HG02981 (cell line): ENCODE measurements around the gene TUBA1C.

ENCODE experiments used
- ATAC-seq: cut with Tn5 transposase; IDR thresholded peaks from one replicate; pipeline ENCODE4 v1.9.1; 2021; ENCODE audit warnings: mild to moderate bottlenecking, moderate library complexity; ENCODE audit not compliant: unreplicated experiment

The TUBA1C gene

DNA sequence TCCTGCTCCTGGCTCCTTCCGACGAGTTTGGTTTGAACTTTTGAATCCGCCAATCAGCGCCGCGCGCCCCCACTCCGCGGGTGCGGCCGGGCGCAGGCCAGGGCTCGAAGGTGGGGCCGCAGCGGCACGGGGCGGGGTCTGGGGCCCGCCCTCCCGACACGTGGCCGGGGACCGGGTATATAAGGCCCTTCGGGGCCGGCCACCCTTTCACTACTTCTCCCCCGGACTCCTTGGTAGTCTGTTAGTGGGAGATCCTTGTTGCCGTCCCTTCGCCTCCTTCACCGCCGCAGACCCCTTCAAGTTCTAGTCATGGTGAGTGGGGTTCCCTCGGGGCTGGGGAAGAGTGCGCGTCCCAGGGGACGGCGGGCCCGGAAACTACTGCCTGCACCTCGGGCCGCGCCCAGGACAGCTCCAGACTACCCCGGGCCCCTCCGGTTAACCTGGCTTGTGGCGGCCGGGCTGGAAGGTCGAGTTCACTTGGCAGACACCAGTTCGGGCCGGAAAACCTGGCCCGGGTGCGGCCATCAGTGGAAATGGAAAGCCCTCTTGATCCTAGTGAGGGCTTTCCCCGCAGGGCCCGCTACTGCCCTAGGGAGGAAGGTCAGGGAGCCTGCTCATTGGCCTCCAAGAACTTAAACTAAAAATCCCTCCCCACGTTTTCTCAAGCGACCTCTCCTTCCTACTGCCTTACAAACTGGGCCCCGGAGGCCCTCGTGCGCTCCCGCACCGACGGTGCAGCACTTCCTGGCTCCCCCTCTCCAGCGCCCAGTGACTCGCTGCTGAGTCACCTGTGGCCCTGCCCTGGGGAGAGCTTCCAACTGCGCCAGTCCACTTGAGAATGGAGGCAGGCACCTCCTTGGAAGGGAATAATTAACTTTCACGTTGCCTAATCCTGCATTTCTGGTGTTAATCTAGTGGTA is at the start of gene TUBA1C:
TUBA1C (plus strand) TSS at position 210 of the 920 bp plus-strand sequence; CDS start at position 310, 100 bp downstream.
- ATAC-seq, result peak; percentile 81

DNA sequence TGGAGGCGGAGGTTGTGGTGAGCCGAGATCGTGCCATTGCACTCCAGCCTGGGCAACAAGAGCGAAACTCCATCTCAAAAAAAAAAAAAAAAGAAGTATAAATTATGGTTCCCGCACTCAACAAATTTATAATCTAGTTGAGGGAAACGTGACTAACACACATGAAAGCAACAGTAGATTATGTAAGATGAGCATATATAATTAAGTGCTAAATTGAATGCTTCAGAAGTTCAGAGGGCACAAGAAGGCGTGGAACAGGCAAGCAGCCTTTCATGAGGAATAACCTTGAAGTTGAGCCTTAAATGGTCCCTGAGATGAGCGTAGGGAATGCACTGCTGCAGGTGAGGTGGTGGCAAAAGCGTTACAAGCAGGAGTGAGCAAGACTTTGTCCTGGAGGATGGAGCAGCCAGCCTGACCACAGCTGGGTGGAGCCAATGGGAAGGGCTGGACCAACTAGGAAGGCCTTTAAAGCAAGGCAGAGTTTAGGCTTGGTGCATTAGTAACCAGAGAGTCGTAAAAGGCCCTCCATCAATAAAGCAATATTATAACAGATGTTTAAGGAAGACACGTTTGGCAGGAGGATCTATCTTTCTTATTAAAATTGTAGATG is 45.4 kb upstream of the TUBA1C start:
- ATAC-seq, result no peak

DNA sequence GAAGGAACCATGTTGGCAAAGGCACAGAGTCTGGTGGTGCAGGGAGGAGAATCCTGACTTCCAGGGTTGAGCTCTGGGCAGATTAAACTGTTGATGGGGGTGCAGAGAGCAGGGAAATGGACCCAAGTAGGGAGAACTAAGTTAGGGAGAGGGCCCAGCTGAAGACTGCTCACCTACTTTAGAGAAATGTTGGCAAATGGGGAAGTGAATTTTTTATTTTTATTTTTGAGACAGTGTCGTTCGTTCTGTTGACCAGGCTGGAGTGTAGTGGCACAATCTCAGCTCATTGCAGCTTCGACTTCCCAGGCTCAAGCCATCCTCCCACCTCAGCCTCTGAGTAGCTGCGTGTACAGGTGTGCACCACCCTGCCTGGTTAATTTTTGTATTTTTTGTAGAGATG is 43.9 kb upstream of the TUBA1C start:
- no peak for ATAC-seq

DNA sequence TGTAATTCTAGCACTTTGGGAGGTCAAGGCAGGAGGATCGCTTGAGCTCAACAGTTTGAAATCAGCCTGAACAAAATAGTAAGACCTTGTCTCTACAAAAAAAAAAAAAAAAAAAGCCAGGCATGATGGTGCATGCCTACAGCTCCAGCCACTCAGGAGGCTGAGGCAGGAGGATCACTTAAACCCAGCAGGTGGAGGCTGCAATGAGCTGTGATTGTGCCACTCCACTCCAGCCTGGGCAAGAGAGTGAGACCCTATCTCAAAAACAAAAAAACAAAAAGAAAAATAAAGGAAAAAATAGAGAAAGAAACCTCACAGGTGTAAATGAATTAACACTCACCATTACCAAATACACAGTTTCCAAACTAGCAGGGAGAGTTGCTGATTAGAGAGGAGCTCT is 41.8 kb upstream of the TUBA1C start:
- ATAC-seq, result no peak

DNA sequence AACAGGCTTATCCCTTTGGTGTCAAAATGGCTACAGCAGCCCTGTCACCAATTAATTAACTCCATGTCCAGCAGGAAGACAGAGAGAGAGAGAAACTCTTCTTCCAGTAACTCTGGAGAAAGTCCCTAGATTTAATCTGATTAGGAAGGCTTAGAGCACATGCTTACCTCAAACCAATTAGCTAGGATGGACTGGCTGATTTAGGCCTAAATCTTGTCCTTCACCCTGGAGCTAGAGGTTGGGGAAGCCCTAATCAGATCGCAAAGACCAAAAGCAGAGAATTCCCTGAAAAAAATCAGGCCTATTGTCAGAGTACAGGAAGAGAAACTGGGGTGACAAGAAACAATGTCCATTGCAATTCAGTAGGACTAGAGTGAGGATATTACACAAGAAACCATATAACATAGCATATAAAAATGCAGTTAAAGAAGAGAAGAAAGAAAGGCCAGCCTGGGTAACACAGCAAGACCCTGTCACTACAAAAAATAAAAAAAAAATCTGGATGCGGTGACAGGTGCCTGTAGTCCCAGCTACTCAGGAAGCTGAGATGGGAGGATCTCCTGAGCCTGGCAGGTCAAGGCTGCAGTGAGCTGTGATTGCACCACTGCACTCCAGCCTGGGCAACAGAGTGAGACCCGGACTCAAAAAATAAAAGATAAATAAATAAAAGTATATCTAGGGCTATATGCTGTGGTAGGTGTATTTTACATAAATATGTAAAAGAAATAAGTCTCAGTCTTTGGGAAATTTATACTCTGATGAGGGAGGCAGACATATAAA is 41.1 kb upstream of the TUBA1C start:
- no peak for ATAC-seq

DNA sequence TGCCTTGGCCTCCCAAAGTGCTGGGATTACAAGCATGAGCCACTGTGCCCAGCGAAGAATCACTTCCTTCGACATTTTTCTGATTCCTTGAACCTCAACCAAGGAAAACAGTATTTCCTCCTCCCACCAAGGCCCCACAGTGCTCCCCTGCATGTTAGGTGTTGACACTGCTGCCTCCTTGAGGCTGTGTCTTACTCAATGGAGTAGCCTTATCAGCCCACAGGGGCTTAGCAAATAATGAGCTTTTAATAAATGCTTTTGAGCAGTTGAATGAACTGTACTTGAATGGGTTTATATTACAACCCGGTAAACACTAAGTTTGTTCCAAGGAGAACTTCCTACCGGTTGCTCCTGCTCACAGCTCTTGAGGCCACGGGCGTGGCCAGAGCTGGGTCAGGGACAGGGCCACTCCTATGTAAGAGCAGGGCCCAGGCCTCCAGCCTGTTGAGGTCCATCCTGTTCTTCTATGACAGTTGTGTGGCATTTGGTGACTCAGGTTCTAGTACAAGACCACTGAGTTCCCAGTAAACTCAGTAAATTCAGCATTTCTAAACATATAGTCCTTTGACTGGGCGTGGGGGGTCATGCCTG is 39.2 kb upstream of the TUBA1C start:
- no peak for ATAC-seq

DNA sequence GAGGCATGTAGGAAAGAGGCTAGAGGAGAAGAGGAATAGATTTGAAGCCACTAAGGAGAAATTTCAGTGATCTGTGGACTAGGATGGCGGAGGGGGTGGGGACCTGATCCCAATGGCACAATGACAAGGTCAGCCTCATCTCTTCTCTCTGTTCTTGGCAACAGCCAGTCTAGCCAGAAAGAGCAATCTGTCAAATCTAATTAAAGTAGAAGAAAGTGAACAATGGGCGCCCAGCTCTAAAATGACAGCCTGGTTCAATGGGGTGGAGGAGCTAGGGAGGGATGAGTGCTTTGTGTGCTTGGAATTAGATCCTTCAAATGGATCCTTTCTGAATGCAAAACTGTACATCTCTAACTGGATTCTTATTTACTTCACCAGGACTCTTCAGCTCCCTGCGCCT is 37.2 kb upstream of the TUBA1C start:
- no peak for ATAC-seq

DNA sequence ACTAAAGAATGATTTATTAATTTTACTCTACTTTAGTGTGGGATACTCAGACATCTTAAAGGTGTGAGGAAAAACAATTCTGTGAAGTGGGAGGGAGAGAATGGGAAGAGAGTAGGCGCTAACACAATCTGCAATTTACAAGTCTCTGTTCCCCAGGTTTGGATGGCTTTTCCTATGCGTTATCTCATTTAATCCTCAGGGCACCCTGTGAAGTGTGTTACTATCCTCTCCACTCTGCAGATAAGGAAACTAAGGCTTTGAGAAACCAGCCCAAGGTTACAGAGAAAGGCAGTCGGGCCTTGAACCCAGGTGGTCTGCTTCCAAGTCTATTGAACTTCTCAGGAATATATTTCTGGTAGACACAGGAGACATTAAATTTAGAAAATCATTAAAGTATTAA is 36.2 kb upstream of the TUBA1C start:
- no peak for ATAC-seq

DNA sequence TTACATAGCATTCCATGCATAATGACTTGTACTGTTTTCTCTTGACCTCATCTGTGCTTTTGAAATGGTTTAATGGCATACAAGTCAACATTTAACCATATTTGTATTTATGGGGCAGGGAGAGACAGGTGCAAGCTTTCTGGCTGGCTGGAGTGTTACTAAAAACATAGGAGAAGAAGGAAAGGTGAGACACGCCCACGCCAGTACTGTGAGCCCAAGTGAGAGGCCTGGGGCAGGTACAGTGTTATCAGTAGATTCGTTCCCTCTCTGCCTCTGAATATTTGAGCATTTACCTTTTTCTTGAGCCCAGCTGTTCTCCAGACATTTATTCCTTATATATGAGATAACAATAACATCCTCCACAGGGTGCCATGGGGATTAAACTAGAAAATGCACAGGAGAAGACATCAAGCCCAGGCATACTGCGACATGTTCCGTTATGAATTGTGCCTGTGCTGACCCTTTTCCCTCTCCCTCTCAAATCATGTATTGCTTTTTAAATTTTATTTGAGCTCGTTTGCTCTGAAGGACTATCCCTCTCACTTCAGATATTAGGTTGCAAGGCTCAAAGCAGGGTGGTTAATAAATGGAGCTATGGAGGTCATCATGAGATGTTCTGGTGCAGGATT is 34.6 kb upstream of the TUBA1C start:
- no peak for ATAC-seq

DNA sequence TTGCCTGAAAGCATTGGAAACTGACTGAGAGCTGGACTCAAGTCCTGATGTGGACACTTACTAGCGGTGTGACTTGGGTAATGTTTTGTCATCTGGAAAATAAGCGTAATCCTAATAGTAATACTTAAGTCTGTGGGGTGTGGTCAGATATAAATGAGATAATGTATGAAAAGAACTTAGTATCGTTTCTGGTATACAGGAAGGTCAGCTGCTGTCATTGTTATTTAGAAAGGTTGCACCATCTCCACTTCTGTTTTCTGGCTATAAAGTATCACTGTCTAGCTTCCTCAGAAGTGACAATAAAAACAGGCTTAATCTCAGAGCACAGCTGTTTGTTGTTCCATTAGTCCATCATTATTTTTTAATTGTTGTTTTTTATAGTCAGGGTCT is 34.1 kb upstream of the TUBA1C start:
- ATAC-seq, result no peak

DNA sequence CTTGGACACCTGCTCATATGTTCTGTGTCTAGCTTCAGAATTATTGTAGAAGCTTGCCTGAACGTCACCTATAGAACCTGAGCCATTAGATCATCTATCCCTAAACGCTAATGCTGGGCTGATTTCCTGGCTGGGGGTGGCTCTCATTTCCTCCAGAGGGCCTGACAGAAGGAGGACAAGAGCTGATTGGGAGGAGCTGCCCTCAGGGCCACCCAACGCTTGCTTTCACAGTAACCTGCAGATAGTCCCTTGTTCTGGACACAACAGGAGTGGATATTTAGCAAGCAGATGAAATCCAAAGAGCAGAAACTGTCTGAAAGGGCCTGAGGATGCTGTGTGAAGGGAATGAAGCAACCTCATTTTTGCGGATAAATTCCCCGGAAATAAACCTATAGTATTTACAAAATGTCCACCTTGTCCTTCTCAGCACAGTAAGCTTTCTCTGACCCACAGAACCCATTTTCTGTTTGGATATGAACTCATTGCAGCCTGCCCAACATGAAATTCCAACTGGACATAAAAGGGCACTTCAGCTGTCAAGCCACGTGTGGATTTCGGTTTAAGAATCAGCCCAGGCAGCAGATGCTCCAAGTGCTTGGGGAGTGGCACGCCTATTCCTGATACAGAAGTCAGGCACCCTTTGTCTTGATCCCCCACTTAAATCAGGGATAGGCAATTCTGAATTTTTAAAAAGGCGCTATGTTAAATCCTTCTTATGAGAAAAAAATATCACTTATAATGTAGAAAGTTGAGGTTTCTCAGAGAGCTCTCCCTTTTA is 32.8 kb upstream of the TUBA1C start:
- ATAC-seq, result no peak

DNA sequence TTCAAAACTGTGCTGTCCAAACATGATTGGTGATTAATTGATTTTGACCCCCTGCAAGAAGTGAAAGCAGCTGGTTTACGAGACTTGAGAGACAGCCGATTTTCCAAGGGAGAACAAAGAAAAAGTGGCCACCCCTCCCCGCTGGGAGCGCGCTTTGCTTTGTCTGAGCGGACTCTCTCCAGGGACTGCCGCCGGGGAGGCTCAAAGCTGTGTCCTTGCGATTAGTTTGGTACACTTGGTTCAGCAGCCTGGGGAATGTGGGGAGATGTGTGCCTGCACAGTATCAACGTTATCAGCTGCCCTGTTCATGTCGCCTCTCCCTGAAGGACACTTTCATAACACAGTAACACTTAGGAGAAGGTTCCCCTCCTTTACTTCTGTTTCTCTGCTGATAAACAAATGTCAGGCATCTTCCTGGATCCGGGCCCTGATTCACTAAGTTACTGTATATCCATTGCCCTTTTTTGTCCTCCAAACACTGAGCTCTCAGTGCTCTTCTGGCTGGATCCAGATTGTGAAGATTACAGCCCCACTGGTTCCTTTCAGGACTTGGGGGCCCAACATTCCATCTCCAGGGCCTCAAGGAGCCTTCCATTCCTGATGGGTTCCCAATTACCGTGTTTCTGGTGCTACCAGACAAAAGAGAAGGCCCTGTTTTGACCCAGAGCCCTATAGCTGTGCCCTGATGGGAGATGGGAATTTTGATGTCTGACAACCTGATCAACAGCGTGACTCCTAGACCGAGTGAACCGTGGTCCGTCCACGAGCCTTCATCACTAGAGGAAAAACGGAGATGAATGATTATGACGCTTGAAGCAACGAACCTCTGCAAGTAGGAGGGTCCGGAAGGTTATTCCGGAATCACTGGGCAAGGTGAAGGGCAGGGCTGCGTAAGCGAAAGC is 31.7 kb upstream of the TUBA1C start:
- ATAC-seq, result no peak

DNA sequence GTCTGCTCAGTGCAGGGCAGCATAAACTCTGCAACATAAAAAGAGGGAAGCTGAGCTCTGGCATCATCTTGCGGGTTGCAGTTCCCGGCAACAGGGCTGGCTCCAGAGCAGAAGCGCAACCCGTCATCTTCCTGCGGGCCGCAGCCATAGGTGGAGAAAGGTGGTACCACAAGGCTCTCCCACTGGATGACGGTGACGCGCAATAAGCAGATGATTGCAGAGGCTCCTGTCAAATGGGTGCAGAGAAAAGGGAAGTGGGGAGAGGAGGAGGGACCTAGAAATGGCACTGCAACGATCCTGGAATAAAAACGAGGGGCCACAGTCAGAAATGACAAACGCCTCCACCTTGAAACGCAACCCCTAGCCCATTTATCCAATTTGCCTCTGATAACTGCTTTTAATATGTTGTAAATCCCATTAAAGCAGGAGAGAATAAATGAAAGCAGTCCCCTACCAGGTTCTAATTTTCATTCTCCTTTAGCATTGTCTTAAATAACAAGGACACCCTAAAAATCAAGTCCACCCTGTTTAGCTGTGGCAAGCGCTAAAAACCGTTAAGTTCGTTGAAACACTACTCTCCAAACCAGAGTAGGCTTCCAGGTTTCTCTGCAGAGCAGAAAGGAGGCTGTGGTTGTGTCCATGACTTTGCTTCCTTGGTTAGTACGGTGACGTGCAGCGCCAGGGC is 30.9 kb upstream of the TUBA1C start:
- ATAC-seq, result no peak

DNA sequence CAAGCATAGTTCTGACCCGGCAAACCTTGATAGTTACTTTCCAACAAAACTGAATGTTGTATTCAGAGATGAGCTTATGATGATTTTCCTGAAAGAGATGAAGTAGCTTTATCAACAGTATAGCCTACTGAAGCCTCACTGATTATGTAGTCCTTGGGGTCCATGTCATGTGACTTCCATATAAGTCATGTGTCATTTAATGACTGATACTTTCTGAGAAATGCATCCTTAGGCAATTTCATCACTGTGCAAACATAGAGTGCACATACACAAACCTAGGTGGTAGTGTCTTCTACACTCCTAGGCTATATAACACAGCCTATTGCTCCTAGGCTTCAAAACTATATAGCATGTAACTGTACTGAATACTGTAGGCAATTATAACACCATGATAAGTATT is 28.5 kb upstream of the TUBA1C start:
- ATAC-seq, result no peak

DNA sequence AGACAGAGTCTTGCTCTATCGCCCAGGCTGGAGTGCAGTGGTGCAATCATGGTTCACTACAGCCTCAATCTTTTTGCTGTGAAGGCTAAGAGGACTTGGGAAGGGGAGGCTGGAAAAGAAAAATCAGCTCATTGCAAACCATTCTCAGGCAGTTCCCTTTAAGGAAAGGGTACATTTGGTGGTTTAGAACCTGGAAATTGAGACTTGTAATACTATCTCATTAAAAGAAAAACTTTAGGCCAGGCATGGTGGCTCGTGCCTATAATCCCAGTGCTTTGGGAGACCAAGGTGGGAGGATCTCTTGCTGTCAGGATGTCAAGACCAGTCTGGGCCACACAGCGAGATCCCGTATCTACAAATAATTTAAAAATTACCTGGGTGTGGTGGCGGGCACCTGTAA is 21.3 kb upstream of the TUBA1C start:
- no peak for ATAC-seq

DNA sequence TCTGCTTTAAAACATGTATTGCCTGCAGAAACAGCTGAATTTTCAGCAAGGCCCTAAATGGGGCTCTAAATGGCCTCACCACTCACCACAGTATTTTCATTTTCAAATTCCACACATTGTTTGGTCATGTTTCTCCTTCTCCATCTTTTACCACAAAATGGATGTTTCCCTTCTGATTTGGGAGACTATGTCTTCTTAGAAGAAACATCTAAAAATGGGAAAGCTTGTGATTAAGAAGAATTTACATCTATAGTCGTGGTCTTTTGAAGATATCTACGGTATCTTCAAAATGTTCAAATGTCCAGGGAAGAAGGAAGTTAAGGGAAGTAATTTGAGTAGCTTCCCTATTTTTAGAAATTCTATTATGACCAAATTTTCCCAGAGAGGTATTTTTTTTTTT is 20.7 kb upstream of the TUBA1C start:
- no peak for ATAC-seq

DNA sequence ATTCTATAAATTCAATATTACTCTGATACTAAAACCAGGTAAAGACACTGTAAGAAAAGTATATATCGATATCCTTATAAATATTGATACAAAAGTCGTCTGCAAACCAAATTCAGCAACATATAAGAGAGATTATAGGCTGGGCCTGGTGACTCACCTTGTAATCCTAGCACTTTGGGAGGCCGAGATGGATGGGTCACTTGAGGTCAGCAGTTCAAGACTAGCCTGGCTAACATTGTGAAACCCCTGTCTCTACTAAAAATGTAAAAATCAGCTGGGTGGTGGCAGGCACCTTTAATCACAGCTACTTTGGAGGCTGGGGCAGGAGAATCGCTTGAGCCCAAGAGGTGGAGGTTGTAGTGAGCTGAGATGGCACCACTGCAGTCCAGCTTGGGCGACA is 13.5 kb upstream of the TUBA1C start:
- no peak for ATAC-seq

DNA sequence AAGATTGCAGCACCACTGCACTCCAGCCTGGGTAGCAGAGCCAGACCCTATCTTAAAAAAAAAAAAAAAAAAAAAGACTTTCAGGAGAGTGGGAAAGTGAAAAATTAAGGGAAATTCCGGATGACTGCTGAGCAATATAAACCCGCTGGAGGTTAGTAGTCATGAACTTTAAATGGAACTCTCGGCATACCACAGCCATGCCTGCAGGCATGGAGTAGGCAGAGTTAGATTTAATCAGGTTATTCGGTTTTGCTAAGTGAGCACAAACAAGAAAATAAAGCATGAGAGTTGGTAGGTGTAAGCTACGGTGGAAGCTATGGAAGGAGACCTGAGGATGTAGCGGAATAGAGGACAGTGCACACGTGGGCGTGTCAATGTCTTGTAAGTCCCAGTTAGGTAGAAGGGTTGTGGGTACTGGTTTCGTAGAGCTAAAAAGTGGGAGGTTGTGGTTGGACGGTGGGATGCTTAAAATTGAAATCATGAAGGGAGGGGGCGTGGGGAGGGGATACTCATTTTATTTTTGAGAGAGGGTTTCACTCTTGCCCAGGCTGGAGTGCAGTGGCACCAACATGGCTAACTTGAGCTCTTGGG is 11.8 kb upstream of the TUBA1C start:
- no peak for ATAC-seq
